IMR-90 (cell line): ENCODE results near the gene PARP2.

Experiments
- CTCF ChIP-seq: conservative IDR thresholded peaks from 2 replicates; pipeline ENCODE4 v1.5.1; 2012; ENCODE audit warnings: mild to moderate bottlenecking, low read depth, low read length, improper control_type of control experiment
- POLR2A ChIP-seq: IDR thresholded peaks from 2 replicates; pipeline ENCODE4 v1.6.1; 2012; ENCODE audit warnings: mild to moderate bottlenecking, low read depth, low read length

GRCh38 chr14:20345366-20345765 lies 1.9 kb downstream of the PARP2 start:
- TF ChIP-seq CTCF (no peak), POLR2A (no peak)
